GM20431 (cell line): Measurements from ENCODE around the gene TXNL1.
"Not testable (repeated sequence)": the region's sequence is repeated elsewhere in the genome, so short reads cannot be mapped to it uniquely, and the experiment has no call there.

Source experiments
- in situ Hi-C: fragments of 300-500 bp; cut with MseI, MboI; formaldehyde crosslinking; loops from one replicate; pipeline ENCODE4 v1.15.0; 2020; ENCODE audit warnings: low sequenced_read_pairs; ENCODE audit not compliant: unreplicated experiment

The TXNL1 gene

DNA sequence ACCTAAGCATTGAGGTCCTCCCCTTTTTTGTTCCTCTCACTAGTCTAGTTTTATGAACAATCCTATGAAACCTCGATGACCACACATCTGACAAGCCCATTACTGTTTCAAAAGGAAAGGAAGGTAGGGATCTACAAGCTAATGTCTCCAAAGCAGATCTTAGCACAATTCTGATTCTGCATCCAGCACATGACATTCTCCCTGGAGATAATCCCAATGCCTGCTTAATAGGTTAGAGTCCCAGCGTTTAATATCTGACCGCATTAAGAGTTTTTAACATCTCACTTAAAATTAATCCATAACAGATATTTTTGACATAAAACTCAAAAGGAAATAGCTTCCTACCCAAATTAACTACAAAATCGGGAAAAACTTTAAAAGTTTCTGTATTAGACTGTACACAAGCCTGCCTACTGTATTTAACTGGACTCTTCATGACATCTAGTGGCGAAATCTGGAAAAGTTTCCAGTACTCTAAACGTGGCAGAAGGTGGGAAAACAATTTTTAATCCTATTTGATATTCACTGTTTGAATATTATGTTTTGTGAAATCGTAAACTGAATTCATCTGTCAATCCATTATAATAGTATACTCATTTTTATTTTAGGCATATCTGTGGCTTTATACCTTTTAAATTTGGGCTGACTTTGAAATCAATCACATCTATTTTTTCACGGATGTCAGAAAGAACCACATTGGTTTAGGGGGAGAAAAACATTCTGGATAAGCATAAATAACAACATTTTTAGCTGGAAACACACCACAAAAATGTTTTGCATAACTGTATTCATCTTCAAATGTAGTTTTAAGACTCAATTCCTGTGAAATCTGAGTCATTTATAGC is 62.4 kb downstream of the TXNL1 start:
- in situ Hi-C loops = loop anchor here (25.0 kb wide), 2 partner anchors 1139 to 1339 kb away; no protein-coding TSS in a partner anchor

DNA sequence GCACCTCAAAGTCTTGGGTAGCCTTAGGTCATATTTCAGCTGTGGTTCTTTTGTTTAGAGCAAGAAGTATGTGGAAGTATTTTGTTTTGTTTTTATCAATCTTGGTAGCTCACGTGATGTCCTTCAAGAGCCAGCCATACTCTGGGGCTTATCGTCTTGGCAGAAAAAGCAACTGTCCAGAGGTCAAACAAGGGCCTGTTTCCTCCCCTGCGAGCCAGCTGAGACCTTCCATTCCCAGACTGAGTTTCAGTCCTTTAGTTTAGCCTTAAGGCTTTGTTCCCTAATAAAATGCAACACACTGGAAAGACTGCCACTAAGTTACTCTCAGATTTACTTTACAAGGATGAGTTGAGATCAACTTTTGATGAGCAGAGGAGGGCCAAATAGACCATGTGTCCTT is 63.5 kb downstream of the TXNL1 start:
- in situ Hi-C loops = loop anchor here (25.0 kb wide), 2 partner anchors 1138 to 1338 kb away; no protein-coding TSS in a partner anchor

DNA sequence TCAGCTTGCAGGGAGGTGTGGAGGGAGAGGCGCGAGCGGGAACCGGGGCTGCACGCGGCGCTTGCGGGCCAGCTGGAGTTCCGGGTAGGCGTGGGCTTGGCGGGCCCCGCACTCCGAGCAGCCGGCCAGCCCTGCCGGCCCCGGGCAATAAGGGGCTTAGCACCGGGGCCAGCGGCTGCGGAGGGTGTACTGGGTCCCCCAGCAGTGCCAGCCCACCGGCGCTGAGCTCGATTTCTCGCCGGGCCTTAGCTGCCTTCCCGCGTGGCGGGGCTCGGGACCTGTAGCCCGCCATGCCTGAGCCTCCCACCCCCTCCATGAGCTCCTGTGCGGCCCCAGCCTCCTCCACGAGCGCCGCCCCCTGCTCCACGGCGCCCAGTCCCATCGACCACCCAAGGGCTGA is 66.1 kb downstream of the TXNL1 start:
- in situ Hi-C loops = not testable (repeated sequence)

DNA sequence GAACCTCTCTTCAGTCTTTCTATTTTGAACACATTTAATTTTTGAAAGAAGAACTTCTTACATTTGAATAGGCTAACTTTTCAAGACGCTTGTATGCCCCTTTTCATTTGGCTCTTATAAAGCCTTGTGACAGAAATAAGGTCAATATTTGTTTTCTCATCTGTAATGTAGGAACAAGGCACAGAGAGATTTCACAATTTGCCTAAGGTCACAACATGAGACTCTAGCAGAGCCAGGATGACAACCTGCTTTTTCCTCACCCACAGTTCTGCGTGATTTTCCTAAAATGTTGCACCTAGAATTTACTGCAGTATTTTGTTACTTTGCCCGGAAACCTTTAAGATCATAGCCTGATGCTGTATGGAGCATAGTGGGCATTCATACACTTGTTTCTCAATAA is 67.4 kb downstream of the TXNL1 start:
- in situ Hi-C loops = no loop called here

DNA sequence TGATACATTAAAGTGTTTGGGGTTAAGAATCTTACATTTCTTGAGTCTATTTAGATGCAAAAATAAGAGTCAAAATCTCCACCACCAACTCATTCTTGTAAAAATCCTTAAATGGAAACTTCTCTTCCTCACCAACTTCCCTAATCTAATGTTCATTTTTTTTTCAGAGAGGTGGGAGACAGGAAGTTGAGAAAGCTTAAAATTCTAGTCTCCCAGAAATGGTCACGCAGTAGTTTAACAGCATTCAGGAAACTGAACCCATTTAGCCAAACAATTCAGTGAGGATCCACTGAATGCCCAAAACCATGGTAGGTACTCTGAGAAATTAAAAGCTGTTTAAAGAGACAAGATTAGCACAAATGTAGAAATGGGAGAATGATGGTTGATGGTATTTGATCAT is 69.0 kb downstream of the TXNL1 start:
- in situ Hi-C loops = no loop called here

DNA sequence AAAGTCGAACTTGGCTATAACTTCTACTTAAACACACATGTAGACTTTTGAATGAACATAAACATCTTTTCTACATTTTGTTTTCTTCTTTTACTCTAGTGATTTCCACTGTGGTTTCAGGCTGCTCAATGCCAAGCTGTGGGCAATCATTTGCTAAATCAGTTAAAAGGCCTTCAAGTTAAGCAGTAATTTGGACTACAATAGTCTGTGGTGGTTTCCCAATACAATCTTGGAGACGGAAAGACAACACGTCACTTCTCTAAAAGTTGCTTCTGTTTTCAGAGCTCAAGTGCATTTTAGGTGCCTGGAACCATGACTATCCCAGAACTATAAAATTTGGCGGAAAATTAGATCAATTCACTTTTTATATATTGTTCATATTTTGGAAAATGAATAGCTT is 69.4 kb downstream of the TXNL1 start:
- in situ Hi-C loops = no loop called here

DNA sequence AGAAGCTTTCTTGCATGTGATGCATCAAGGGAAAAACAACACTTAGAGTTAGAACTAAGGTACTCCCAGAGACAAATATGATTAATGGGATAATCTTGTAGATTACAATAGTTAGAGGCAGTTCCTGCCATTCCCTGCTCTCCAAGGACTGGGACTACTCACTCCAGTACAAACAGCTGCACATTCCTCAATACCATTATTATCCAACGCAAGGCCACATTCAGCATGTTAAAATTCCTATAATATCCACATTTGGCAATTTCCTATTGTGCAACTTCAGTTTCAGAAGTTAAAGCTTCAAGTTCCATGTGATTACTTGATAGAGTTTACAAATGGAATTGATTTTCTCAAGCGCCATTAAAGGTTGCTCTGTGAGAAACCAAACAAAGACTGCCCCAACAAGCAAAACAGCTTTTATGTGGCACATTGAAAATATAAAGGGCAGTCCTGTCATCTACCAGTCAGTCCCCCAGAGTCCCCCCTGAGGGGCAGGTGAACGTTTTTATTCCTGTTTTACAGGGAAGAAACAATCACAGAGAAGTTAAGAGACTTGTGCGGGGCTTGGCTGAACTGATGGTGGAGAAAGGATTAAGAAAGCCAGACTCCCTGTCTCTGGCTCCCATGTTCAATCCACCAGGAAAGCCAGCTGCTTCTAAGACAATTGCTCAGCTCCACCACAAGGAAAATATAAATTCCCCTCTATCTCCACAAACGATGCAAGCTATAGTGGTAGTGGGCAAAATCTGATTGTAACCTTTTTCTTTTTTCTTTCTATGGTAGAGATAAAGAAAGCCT is 72.6 kb downstream of the TXNL1 start:
- in situ Hi-C loops = no loop called here

DNA sequence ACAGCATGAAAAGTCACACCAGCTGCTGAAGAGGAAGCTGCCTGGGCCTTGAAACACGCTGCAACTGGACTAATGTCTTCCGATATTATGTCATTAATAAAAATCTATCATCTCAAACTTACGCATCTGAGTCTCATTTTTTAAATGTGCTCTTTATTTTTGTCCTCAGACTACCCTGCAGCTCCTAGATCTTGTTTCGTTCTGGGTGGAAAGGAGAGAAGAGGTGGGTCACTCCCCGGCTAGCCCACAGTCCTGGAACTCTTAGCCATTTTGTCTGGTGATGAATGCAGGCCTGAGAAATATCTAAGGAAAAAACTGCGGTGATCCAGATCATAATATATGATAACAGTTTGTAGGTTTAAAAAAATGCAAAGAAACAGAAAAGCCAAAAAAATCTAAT is 73.3 kb downstream of the TXNL1 start:
- in situ Hi-C loops = no loop called here

DNA sequence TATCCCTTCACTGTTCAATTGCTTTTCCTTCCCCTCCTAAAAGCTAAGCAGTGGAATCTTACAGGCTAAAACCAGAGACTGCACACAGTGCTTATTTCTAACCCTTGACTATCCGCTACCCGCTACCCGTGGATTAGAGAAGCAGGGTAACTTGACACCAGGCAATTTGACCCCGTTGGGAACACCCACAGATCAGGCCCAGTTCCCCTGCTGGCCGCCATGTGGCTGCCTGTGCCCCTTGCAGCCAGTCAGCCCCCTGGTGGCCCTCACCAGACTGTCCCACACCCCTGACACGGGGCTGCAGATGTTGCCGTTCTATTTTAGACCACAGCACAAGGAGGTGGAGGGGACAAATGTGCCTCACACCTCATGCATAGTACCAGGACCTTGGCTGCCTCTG is 74.8 kb downstream of the TXNL1 start:
- in situ Hi-C loops = no loop called here

DNA sequence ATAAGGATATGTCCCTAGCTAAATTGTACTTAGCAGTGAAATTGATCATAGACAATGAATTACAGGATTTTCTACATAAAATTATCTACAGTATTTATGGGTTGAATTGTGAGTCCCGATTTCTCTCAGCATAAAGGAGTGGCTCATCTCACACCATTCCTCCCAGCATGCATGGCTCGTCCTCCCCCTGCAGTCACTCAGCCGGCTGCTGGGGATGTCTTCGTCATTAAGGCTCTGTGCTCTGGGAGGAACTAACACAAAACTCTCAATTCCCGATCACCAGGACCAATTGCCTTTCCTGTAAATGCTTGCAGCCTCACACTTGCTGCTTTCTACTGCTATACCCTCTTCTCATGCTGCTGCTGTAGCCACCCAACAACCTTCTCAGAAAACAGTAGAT is 75.9 kb downstream of the TXNL1 start:
- in situ Hi-C loops = no loop called here

DNA sequence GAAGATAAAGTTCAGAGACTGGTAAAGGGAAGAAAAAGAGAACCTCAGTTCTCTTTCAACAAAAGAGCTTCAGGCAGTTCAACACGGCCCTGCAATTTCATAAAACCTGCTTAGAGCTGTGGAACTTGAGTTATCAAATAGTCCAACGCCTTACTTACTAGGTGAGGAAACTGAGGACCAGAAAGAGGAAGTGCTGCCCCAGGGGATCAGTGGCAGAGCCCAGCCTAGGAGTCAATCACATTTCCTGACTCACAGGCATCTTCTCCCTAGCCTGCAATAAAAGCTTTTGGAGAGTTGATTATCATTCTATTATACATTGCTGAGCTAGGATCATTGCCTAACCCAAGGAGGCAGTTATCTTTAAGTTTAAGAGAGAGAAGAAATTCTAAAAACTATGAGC is 77.4 kb downstream of the TXNL1 start:
- in situ Hi-C loops = no loop called here

DNA sequence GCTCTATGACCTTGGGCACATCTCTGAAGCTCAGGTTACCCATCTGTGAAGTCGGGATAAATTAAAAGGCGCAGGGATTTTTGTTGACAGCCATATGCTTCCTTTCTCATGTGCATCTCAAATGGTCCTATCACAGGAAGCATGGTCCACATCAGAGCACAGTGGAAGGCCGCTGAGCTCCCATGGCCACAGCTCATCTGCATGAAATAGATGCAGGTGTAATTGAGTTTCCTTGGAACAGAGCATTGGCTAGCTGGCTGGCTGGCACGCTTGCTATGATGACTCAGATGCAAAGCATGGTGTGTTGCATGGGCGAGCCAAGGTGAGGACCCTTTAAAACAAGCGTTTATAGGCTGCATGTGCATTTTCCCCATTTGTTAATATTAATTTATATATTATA is 79.3 kb downstream of the TXNL1 start:
- in situ Hi-C loops = no loop called here

DNA sequence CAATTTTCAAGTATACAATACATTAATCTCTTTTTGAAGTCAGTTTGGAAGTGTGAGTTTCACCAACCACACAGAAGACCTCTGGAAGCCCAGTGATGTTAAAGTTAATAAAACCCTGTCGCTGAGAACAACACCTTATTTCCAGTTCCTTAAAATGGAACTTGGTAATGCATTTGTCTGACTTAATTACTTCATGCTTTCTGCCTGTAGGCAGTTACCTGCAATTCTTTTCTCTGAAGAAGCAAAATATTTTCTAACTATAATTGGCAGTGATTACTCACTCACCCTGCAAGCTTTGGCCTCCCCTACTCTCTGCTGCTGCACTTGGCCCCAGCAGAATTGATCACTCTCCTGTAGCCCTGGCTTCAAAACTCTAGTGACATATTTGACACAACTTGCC is 81.5 kb downstream of the TXNL1 start:
- in situ Hi-C loops = no loop called here

DNA sequence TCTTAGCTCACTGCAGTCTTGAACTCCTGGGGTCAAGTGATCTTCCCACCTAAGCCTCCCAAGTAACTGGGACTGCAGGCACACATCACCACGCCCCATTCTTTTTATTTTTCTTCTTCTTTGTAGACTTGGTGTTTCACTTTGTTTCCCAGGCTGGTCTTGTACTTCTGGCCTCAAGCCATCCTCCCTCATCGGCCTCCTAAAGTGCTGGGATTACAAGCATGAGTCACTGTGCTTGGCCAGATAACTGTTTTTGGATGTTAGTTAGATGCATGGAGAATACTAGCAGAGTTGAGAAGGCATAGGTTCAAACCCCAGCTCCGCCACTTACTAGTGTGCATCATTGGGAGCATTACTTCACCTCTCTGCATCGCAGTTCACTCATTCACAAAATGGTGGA is 88.3 kb downstream of the TXNL1 start:
- in situ Hi-C loops = no loop called here
